Activated naive CD8-positive, alpha-beta T cell treated with anti-CD3 and anti-CD28 coated beads, Interleukin-2, amount 10 ng/mL, durations not matched to agents 7 days and 5 days (primary cell): ENCODE data around the gene PLG. TPM values are rescaled to one million over a fixed set of nuclear protein-coding genes. Genes with fewer than 3 reads are reported as not detected.
"Not testable (repeated sequence)": the region's sequence is repeated elsewhere in the genome, so short reads cannot be mapped to it uniquely, and the experiment has no call there.

ENCODE experiments used
- ATAC-seq: fragments of 150-1000 bp; cut with Tn5 transposase; one replicate; pipeline ENCODE4 v1.10.0; 2021; ENCODE audit warnings: low read depth, moderate library complexity
- POLR2A ChIA-PET: fragments of 350-600 bp; sonication (Branson Sonifier 250); formaldehyde crosslinking; loops from one replicate; lab custom pipeline; 2021; ENCODE audit warnings: antibody characterized with exemption; lab: Charles Lee
- DNase-seq: peaks from one replicate; pipeline ENCODE4 v3.0.0; 2021
- H3K27ac Mint-ChIP-seq: one replicate; pipeline ENCODE4 v1.8.0; 2022; ENCODE audit warnings: mild to moderate bottlenecking, mixed read lengths
- H3K27me3 Mint-ChIP-seq: one replicate; pipeline ENCODE4 v1.8.0; 2022; ENCODE audit warnings: mild to moderate bottlenecking, moderate library complexity, mixed read lengths
- H3K36me3 Mint-ChIP-seq: one replicate; pipeline ENCODE4 v1.8.0; 2021; ENCODE audit warnings: mild to moderate bottlenecking, mixed read lengths
- H3K4me1 Mint-ChIP-seq: one replicate; pipeline ENCODE4 v1.8.0; 2021; ENCODE audit warnings: mixed read lengths
- H3K4me3 Mint-ChIP-seq: one replicate; pipeline ENCODE4 v1.8.0; 2022; ENCODE audit warnings: mild to moderate bottlenecking, moderate library complexity, mixed read lengths
- H3K9me3 Mint-ChIP-seq: one replicate; pipeline ENCODE4 v1.8.0; 2021; ENCODE audit warnings: mixed read lengths
- total RNA-seq, 2 experiments: library from RNA; stranded (reverse); gene quantifications; one replicate each; pipeline ENCODE4 v1.2.3, GENCODE V29; 2021

The PLG gene
- under 1 TPM in 1 of 2 experiments, not detected in 1; 0.69 TPM for total RNA-seq

GRCh38 chr6:160701918-160702680 lies at the start of gene PLG:
PLG (plus strand) TSS chr6:160702244; CDS start chr6:160702305, 61 bp downstream.
- H3K36me3 Mint-ChIP-seq, H3K27me3 Mint-ChIP-seq, DNase-seq, H3K27ac Mint-ChIP-seq, H3K4me1 Mint-ChIP-seq, H3K4me3 Mint-ChIP-seq, H3K9me3 Mint-ChIP-seq, ATAC-seq, POLR2A ChIA-PET: not testable (repeated sequence)

DNA sequence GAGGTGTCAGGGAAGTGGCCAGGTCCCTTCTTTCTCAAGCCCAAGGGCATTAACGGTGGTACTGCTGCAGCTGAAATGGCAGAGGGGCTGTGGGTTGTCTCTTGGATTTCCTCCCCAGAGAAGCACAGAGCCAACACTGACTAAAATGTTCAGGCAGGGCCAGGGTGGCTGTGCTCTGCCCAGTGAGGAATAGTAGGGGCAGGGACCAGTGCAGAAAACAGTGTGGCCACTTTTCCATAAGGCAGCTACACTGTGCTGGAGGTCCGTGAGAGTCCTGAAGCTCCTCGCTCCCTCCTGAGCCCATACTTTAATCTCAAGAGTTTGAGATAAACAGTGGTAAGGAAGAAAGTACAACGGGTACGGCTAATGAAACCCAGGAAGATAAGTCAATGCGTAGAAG lies 42.5 kb upstream of the PLG start:
- Mint-ChIP-seq H3K4me1 (no peaks in the 10 kb centered on the region), H3K27ac (no peak overlapping the region), H3K36me3 (no peaks in the 10 kb centered on the region), H3K27me3 (peaks cover 6% of the 10 kb centered on the region), H3K4me3 (no peak overlapping the region), H3K9me3 (peaks cover 5% of the 10 kb centered on the region)
- POLR2A ChIA-PET = no interaction called here
- DNase-seq (no peak), ATAC-seq (no peak)

DNA sequence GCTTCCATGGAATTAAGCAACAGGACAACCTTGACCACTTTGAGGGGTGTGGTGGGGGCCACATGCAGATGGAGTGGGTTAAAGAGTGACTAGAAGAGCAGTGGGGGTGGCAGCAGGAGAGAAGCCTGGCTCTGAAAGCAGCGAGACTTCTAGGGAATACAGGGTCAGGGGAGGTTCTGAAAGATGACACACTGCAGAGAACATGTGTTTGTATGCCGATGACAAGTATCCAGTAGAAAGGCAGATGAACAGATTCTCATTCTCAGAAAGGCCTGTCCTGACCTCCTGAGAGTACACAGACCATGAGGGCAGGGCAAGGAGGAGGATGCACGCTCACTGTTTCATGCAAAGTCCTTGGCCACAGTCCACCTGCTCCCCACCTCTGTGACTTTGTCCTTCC lies 40.8 kb upstream of the PLG start:
- no peak overlapping the region for H3K27ac Mint-ChIP-seq
- no peaks in the 10 kb centered on the region for H3K4me1 Mint-ChIP-seq
- ATAC-seq (no peak), DNase-seq (no peak)
- peaks cover 5% of the 10 kb centered on the region for H3K9me3 Mint-ChIP-seq
- no peak overlapping the region for H3K4me3 Mint-ChIP-seq
- POLR2A ChIA-PET = no interaction called here
- peaks cover 6% of the 10 kb centered on the region for H3K27me3 Mint-ChIP-seq
- no peaks in the 10 kb centered on the region for H3K36me3 Mint-ChIP-seq

DNA sequence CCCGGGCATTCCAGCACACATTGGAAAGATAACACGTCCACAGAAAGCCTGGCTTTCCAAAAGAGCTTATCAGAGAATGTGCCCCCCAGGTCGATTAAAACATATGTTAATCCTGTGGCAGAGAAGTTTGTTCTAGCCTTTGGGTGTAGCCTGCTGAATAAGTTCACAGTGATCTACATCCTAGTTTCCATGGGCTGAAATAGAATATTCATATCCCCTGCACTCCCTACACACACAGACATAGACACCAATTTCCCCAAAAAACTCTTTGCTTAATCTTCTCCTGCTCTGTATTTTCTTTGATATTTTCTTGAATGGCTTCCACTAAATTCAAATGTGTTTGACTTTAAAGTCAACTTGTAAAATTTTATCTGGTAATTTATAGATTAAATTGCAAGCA lies 39.6 kb upstream of the PLG start:
- ATAC-seq (no peak), DNase-seq (no peak)
- no peaks in the 10 kb centered on the region for H3K36me3 Mint-ChIP-seq
- no peak overlapping the region for H3K4me3 Mint-ChIP-seq
- POLR2A ChIA-PET = no interaction called here
- no peak overlapping the region for H3K27ac Mint-ChIP-seq
- no peaks in the 10 kb centered on the region for H3K4me1 Mint-ChIP-seq
- no peaks in the 10 kb centered on the region for H3K9me3 Mint-ChIP-seq
- H3K27me3 Mint-ChIP-seq = peaks cover 9% of the 10 kb centered on the region

DNA sequence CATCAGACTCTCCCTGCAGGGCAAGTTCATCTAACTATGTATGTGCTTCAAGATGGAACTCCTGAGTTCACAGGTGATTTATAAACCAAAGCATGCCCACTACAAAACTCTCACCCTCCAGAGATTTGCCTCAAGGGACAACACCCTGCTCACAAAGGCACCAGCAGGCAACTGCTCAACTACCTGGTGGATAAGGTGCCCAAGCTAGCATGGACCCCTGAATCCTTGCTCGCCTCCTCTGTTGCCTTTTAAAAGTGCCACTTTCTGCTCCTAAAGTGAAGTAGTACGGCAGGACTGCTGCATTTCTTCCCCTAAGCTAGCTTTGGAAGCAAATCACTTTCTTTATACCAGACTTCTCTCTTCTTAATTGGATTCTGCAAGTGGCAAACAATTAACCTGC lies 39.2 kb upstream of the PLG start:
- DNase-seq = no peak
- no peak for ATAC-seq
- POLR2A ChIA-PET = no interaction called here

DNA sequence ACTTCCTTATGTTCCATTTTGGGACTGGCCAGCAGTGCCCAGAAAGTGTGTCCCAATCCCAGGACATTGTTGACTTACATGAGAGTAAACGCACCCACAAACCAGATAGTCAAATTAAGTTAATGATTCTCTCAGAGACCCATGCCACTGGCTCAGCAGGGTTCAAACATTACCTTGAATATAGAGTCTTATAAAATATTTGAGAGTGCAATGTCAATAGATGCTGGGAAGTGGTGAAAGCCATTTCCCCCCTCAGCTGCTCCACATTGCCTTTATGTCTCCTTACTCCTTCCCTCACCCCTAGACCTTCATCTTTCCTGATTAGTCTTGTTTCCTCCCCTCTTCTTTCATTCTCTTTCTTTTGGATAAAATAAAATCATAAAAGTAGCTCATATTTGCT lies 37.8 kb upstream of the PLG start, which contains the start of gene LPA:
TSS of gene LPA (minus strand) at position 78 of the 400 bp plus-strand sequence. CDS start at position 17, 61 bp downstream.
- H3K27me3 Mint-ChIP-seq, DNase-seq, H3K4me1 Mint-ChIP-seq, H3K4me3 Mint-ChIP-seq, H3K27ac Mint-ChIP-seq, ATAC-seq, H3K36me3 Mint-ChIP-seq, POLR2A ChIA-PET, H3K9me3 Mint-ChIP-seq: not testable (repeated sequence)

More for the DNA sequence above, 39.2 kb upstream of the PLG start:
- peaks cover 9% of the 10 kb centered on the region for H3K27me3 Mint-ChIP-seq
- no peak overlapping the region for H3K4me3 Mint-ChIP-seq
- no peaks in the 10 kb centered on the region for H3K9me3 Mint-ChIP-seq
- H3K36me3 Mint-ChIP-seq = no peaks in the 10 kb centered on the region
- peaks cover 2% of the 10 kb centered on the region for H3K4me1 Mint-ChIP-seq
- no peak overlapping the region for H3K27ac Mint-ChIP-seq

GRCh38 chr6:160667639-160668481 lies 34.2 kb upstream of the PLG start:
- no peaks in the 10 kb centered on the region for H3K36me3 Mint-ChIP-seq

GRCh38 chr6:160668589-160668988 lies 33.5 kb upstream of the PLG start:
- peaks cover 3% of the 10 kb centered on the region for H3K4me1 Mint-ChIP-seq
- peaks cover under 1% of the 10 kb centered on the region for H3K9me3 Mint-ChIP-seq
- POLR2A ChIA-PET = no interaction called here
- H3K27ac Mint-ChIP-seq = no peak overlapping the region
- ATAC-seq = no peak
- DNase-seq = no peak
- no peaks in the 10 kb centered on the region for H3K36me3 Mint-ChIP-seq
- H3K27me3 Mint-ChIP-seq = peaks cover 9% of the 10 kb centered on the region
- H3K4me3 Mint-ChIP-seq = no peak overlapping the region

More at GRCh38 chr6:160667639-160668481, 34.2 kb upstream of the PLG start:
- peak; percentile 50 for DNase-seq
- no peak overlapping the region for H3K4me3 Mint-ChIP-seq
- H3K27ac Mint-ChIP-seq = no peak overlapping the region
- H3K4me1 Mint-ChIP-seq = peaks cover 3% of the 10 kb centered on the region
- peaks cover 7% of the 10 kb centered on the region for H3K27me3 Mint-ChIP-seq
- no peaks in the 10 kb centered on the region for H3K9me3 Mint-ChIP-seq
- POLR2A ChIA-PET = no interaction called here
- ATAC-seq = no peak

GRCh38 chr6:160676418-160676817 lies 25.6 kb upstream of the PLG start:
- not testable (repeated sequence) for H3K4me3 Mint-ChIP-seq, H3K27ac Mint-ChIP-seq

GRCh38 chr6:160678230-160678629 lies 23.8 kb upstream of the PLG start:
- Mint-ChIP-seq H3K27me3 (peaks cover 14% of the 10 kb centered on the region), H3K9me3 (peaks cover 1% of the 10 kb centered on the region), H3K4me3 (no peak overlapping the region), H3K27ac (no peak overlapping the region), H3K36me3 (no peaks in the 10 kb centered on the region), H3K4me1 (no peaks in the 10 kb centered on the region)
- ATAC-seq (no peak), DNase-seq (no peak)
- POLR2A ChIA-PET = no interaction called here

More at GRCh38 chr6:160676418-160676817, 25.6 kb upstream of the PLG start:
- peaks cover 17% of the 10 kb centered on the region for H3K27me3 Mint-ChIP-seq
- DNase-seq, ATAC-seq, H3K9me3 Mint-ChIP-seq, H3K36me3 Mint-ChIP-seq, H3K4me1 Mint-ChIP-seq, POLR2A ChIA-PET: not testable (repeated sequence)

DNA sequence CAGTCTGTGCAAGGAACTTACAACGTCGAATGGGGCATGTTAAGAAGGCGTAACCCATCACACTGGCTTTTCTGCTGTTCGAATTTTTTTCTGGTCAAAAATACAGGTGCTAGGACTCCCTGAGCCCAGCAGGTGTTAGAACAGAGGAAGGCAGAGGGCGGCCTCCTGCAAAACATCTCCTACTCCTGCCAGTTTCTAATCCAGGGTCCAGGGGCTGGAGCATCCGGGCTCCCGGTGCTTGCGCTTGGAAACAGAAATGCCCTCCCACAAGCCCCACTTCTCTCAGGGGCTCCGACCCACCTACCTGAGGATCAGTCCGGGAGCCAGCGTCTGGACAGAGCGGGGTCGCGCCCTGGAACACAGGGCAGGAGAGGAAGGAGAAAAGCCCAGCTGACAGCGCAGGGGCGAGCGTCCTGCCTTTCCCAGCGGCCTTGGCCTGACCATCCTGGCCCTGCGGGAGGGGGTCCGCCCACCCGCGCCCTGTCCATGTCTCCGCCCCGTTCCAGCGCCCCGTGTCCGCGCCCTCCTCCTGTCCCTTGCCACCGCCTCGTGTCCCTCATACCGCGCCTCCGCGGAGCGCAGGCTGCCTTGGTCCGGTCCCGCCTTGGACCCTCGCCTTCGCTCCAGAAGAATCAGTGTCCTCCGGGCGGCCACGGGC lies 23.2 kb upstream of the PLG start:
- Mint-ChIP-seq H3K27ac (no peak overlapping the region), H3K36me3 (no peaks in the 10 kb centered on the region), H3K27me3 (peaks cover 14% of the 10 kb centered on the region), H3K4me1 (no peaks in the 10 kb centered on the region), H3K9me3 (no peaks in the 10 kb centered on the region), H3K4me3 (no peak overlapping the region)
- no peak for DNase-seq
- POLR2A ChIA-PET = no interaction called here
- ATAC-seq = no peak

GRCh38 chr6:160679402-160679769 lies 22.7 kb upstream of the PLG start:
- POLR2A ChIA-PET = no interaction called here
- DNase-seq = no peak
- H3K9me3 Mint-ChIP-seq = no peaks in the 10 kb centered on the region
- no peaks in the 10 kb centered on the region for H3K36me3 Mint-ChIP-seq
- no peak overlapping the region for H3K4me3 Mint-ChIP-seq
- H3K27me3 Mint-ChIP-seq = peaks cover 14% of the 10 kb centered on the region
- H3K27ac Mint-ChIP-seq = no peak overlapping the region
- no peak for ATAC-seq
- H3K4me1 Mint-ChIP-seq = no peaks in the 10 kb centered on the region

DNA sequence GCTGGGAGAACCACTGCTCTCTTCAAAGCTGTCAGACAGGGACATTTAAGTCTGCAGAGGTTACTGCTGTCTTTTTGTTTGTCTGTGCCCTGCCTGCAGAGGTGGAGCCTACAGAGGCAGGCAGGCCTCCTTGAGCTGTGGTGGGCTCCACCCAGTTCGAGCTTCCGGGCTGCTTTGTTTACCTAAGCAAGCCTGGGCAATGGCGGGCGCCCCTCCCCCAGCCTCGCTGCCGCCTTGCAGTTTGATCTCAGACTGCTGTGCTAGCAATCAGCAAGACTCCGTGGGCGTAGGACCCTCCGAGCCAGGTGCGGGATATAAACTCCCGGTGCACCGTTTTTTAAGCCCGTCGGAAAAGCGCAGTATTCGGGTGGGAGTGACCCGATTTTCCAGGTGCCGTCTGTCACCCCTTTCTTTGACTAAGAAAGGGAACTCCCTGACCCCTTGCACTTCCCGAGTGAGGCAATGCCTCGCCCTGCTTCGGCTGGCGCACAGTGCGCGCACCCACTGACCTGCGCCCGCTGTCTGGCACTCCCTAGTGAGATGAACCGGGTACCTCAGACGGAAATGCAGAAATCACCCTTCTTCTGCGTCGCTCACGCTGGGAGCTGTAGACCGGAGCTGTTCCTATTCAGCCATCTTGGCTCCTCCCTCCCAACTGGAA lies 16.8 kb upstream of the PLG start:
- ATAC-seq, H3K9me3 Mint-ChIP-seq, H3K27me3 Mint-ChIP-seq, H3K36me3 Mint-ChIP-seq, DNase-seq, POLR2A ChIA-PET, H3K4me1 Mint-ChIP-seq, H3K27ac Mint-ChIP-seq, H3K4me3 Mint-ChIP-seq: not testable (repeated sequence)
